Coronary artery (tissue), 2 donors: ENCODE results near the gene NRBP1.

Source experiments
- DNase-seq: peaks from one replicate; pipeline ENCODE4 v3.0.0-alpha.2; 2017; ENCODE audit warnings: low spot score
- H3K27ac ChIP-seq, 2 donors: fragments of 200-600 bp; sonication (generic); one replicate each; pipeline ENCODE4 v1.5.1; 2016 to 2019
- H3K4me3 ChIP-seq: fragments of 200-600 bp; sonication (generic); 2 replicates; pipeline ENCODE4 v1.5.1; 2016; ENCODE audit warnings: mild to moderate bottlenecking, moderate library complexity
- CTCF ChIP-seq: fragments of 200-600 bp; sonication (generic); IDR thresholded peaks from one replicate; pipeline ENCODE4 v1.5.1; 2019; ENCODE audit warnings: antibody characterized with exemption

Gene NRBP1

GRCh38 chr2:27428213-27428977, at the start of gene NRBP1:
NRBP1 (plus strand) TSS chr2:27428631; CDS start chr2:27433274, 4,643 bp downstream.
- no peak for TF ChIP-seq CTCF
- peak; percentile 93 for DNase-seq
- peak within 1 kb of the TSS; percentile 93 to 98 for H3K27ac ChIP-seq
- H3K4me3 ChIP-seq: peak within 1 kb of the TSS; percentile 88

- no peak for TF ChIP-seq CTCF
- Histone ChIP-seq H3K4me3 (no peak overlapping the region), H3K27ac (no peak overlapping the region)
- DNase-seq: no peak
Observed at GRCh38 chr2:27378809-27379290, 49.6 kb upstream of the NRBP1 start.

GRCh38 chr2:27379383-27379835, 49.0 kb upstream of the NRBP1 start:
- Histone ChIP-seq H3K4me3 (peak overlapping the region; percentile 94), H3K27ac (peak overlapping the region; percentile 81 to 96)
- DNase-seq: no peak
- no peak for TF ChIP-seq CTCF

GRCh38 chr2:27379836-27380625, 48.4 kb upstream of the NRBP1 start:
- no peak for TF ChIP-seq CTCF
- DNase-seq: peak; percentile 89
- H3K4me3 ChIP-seq: peak overlapping the region; percentile 94
- peak overlapping the region; percentile 81 to 96 for H3K27ac ChIP-seq

GRCh38 chr2:27380626-27381545, 47.5 kb upstream of the NRBP1 start, which contains the start of gene ZNF513:
ZNF513 (minus strand) TSS chr2:27380734; CDS start chr2:27380526, 208 bp downstream.
- peak; percentile 98 for DNase-seq

More at GRCh38 chr2:27380626-27381545, 47.5 kb upstream of the NRBP1 start, which contains the start of gene ZNF513:
- no peak for TF ChIP-seq CTCF
- Histone ChIP-seq H3K4me3 (peak within 1 kb of the TSS; percentile 94), H3K27ac (peak within 1 kb of the TSS; percentile 81 to 96)
